WI38 (cell line): Measurements from ENCODE around the gene ZDHHC13.
A peak's percentile ranks its signal among the peaks of the same experiment; 100 is the strongest.

Experiments
- H3K4me3 ChIP-seq: 2 replicates; pipeline ENCODE4 v1.5.1; 2011; ENCODE audit warnings: low read depth, mild to moderate bottlenecking, control low read depth, low read length
- TF ChIP-seq, protein P1 (sequence below): IDR thresholded peaks from 2 replicates; pipeline ENCODE4 v1.5.1; 2012; ENCODE audit warnings: low read depth, mild to moderate bottlenecking, control low read depth, low read length

Gene ZDHHC13

GRCh38 chr11:19116971-19117759 lies at the start of gene ZDHHC13:
TSS of gene ZDHHC13 (plus strand) at chr11:19117168. CDS start at chr11:19117250, 82 bp downstream.
- H3K4me3 ChIP-seq: peak within 1 kb of the TSS; percentile 89
- TF ChIP-seq, protein P1, sequence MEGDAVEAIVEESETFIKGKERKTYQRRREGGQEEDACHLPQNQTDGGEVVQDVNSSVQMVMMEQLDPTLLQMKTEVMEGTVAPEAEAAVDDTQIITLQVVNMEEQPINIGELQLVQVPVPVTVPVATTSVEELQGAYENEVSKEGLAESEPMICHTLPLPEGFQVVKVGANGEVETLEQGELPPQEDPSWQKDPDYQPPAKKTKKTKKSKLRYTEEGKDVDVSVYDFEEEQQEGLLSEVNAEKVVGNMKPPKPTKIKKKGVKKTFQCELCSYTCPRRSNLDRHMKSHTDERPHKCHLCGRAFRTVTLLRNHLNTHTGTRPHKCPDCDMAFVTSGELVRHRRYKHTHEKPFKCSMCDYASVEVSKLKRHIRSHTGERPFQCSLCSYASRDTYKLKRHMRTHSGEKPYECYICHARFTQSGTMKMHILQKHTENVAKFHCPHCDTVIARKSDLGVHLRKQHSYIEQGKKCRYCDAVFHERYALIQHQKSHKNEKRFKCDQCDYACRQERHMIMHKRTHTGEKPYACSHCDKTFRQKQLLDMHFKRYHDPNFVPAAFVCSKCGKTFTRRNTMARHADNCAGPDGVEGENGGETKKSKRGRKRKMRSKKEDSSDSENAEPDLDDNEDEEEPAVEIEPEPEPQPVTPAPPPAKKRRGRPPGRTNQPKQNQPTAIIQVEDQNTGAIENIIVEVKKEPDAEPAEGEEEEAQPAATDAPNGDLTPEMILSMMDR: peak; percentile 42; the same call in 1 of the 2 replicates

DNA sequence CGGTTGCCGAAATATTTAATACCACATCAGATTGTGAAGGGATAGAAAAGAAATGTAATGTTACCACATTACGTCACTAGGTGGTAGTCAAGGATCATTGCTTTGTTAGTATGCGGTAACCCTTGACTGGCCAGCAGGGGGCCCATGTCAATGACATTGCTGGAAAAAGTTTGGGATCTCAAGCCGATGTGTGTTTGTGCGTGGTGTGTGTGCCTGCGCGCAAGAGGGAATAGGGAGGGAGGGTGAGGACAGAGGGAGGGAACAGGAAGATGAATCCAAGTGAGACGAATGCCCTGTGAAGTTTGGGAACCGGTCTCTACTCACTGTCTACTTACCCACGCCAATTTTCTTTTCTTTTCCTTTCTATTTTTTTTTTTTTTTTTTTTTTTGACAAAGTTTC lies 45.7 kb upstream of the ZDHHC13 start:
- TF ChIP-seq, protein P1: peak; percentile 90
- no peak overlapping the region for H3K4me3 ChIP-seq

DNA sequence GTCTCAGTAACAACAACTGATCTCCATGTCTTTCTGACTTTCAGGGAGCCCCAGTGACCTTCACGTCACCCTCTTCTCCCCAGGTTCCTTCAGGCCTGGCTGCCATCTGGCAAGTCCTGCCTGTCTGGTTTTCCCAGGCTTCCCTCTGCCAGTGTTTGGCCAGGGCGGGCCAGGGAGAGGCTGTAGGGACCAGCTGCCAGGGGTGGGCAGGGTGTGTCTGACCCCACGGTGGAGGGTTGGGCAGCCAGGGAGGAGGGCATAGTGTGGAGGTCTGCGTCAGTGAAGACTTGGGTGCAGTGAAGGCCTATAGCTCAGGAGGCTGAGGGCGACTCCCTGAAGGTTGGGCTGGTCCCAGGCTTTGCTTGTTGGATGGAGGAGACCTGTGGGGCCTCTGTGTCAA lies 44.5 kb upstream of the ZDHHC13 start:
- H3K4me3 ChIP-seq: no peak overlapping the region
- TF ChIP-seq, protein P1: no peak

DNA sequence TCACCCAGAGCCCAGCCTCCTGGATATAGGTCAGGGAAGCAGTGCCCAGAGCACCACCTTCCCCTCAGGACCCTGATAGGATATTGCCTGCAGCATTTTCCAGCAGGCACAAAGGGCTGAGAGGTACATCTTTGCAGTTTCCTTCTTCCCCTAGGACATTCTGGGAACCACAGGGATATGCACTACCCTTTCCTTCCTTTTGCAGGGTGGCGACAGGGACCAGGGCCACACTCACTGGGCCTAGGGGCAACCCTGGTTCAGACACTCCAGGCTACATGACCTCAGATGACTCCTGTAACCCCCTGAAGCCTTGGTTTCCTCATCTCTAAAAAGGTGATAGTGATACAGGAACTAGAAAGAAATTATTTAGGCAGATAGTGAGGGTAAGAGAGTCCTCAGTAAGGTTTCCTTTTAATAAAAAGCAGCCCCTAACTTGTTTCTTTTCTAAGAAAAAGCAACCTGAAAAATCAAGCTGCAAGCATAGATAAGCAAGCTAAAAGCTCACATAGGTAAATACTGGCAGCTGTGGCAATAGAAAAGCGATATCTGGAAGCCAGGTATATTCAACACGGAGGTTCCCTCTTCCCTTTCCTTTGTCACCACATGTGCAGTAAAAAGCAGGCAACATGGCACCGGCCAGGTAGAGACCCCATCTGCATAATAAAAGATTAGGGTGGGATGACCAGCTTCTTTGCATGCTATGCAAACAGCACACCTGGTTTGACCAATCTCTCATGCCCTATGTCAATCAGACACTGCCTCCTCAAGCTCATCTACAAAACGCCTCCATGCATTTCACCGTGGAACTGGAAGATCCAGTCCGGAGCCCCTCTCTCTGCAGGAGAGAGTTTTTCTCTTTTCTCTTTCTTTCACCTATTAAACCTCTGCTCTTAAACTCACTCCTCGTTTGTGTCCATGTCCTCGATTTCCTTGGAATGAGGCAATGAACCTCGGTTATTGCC lies 43.2 kb upstream of the ZDHHC13 start:
- TF ChIP-seq, protein P1: no peak
- no peak overlapping the region for H3K4me3 ChIP-seq

- TF ChIP-seq, protein P1: no peak
- no peak overlapping the region for H3K4me3 ChIP-seq
Measured at GRCh38 chr11:19075636-19076035, 41.3 kb upstream of the ZDHHC13 start.

DNA sequence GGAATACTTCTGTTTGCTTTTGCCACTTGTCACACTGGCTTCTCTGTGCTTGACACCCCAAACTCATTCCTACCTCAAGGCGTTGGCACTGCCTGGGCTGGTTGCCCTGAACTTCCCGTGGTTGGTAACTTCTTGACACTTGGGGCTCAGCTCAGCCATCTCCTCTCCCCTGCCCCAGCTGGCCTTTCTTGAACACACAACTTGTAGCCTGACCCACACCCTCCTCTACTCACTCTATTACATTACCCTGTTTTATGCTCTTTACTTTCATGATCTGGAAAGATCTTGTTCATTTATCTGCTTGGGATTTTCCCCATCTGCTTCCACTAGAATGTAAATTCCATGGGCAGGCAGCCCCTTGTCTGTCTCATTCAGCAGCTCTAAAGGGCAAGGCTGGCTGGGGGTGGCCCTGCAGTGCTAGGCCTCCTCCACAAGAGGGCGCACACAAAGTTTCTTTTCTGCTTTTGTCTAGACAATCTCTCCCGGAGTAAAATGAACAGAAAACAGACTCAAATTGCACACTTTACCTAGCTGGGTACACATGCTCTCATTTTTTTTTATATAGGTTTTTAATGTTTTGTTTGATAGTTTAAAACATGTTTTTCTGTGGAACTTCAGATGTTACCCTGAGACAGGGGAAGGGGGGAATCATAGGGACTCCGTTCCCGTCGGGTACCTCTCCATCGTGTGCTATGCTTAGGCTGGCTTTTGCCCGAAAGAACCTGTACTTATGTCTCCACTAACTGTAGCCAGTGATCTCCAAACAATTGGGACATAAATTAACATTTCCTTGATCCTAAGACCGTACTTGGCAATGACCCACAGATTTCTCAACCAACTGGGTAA lies 40.0 kb upstream of the ZDHHC13 start:
- H3K4me3 ChIP-seq: no peak overlapping the region
- TF ChIP-seq, protein P1: peak; percentile 99
